GM10248 (cell line): ENCODE results near the gene ARHGEF11.

ENCODE experiments used
- CTCF ChIA-PET: fragments of 300-600 bp; sonication (Branson Sonifier 250); formaldehyde crosslinking; extraction: SDS; loops from one replicate; lab custom pipeline; 2021; ENCODE audit warnings: antibody characterized with exemption; lab: Yijun Ruan, JAX
- POLR2A ChIA-PET: fragments of 350-650 bp; sonication (Branson Sonifier 250); formaldehyde crosslinking; extraction: SDS; loops from one replicate; lab custom pipeline; 2020; ENCODE audit warnings: antibody characterized with exemption; lab: Yijun Ruan, JAX
- DNase-seq: peaks from one replicate; pipeline ENCODE4 v3.0.0; 2012; ENCODE audit errors: extremely low spot score
- CTCF ChIP-seq: IDR thresholded peaks from 2 replicates; pipeline ENCODE4 v1.5.1; 2012; ENCODE audit warnings: mild to moderate bottlenecking, low read depth; ENCODE audit errors: extremely low read depth, missing control alignments, control extremely low read depth

Gene ARHGEF11

GRCh38 chr1:157028674-157029073 is 16.9 kb downstream of the ARHGEF11 start:
- ChIA-PET POLR2A (no interaction called here), CTCF (interaction anchor here (1.2 to 1.4 kb wide), 2 partner anchors 41 to 53 kb away, joined by 3 to 4 read pairs; no protein-coding TSS in a partner anchor)
- DNase-seq = no peak
- no peak for TF ChIP-seq CTCF

GRCh38 chr1:157025856-157026255 is 19.7 kb downstream of the ARHGEF11 start:
- ChIA-PET CTCF (interaction anchor here (0.9 to 1.5 kb wide), 3 partner anchors 9 to 98 kb away, joined by 3 to 5 read pairs (median 4); no protein-coding TSS in a partner anchor), POLR2A (no interaction called here)
- DNase-seq = no peak
- TF ChIP-seq CTCF = no peak

GRCh38 chr1:157025385-157025784 is 20.2 kb downstream of the ARHGEF11 start:
- no peak for TF ChIP-seq CTCF
- no peak for DNase-seq
- ChIA-PET CTCF (interaction anchor here (1.4 to 1.5 kb wide), 2 partner anchors 9 to 65 kb away, joined by 4 to 5 read pairs; no protein-coding TSS in a partner anchor), POLR2A (no interaction called here)

GRCh38 chr1:157021688-157022087 is 23.9 kb downstream of the ARHGEF11 start:
- TF ChIP-seq CTCF = no peak
- ChIA-PET CTCF (no interaction called here), POLR2A (no interaction called here)
- DNase-seq = no peak

- ChIA-PET CTCF (no interaction called here), POLR2A (no interaction called here)
- no peak for DNase-seq
- TF ChIP-seq CTCF = no peak
Measured at GRCh38 chr1:157019457-157019856, 26.1 kb downstream of the ARHGEF11 start.

GRCh38 chr1:157011845-157012244 is 33.7 kb downstream of the ARHGEF11 start:
- CTCF ChIA-PET = no interaction called here

More at GRCh38 chr1:157011845-157012244, 33.7 kb downstream of the ARHGEF11 start:
- TF ChIP-seq CTCF = no peak
- POLR2A ChIA-PET = no interaction called here
- no peak for DNase-seq
